Vagina (tissue), 2 donors: ENCODE data around the gene TRMT112.

Source experiments
- CTCF ChIP-seq, 3 experiments: fragments of 450-650 bp in 2 of 3; fragments of 200-600 bp in 1 of 3; sonication (generic) in 1 of 3; IDR thresholded peaks; one replicate each; pipeline ENCODE4 v1.5.1; 2017 to 2019; ENCODE audit warnings: antibody characterized with exemption in 3 of 3, mild to moderate bottlenecking in 2 of 3, moderate library complexity in 2 of 3
- POLR2A ChIP-seq, 2 donors: fragments of 450-650 bp; IDR thresholded peaks; one replicate each; pipeline ENCODE4 v1.6.1; 2017; ENCODE audit warnings: antibody characterized with exemption in 2 of 2, mild to moderate bottlenecking in 2 of 2, moderate library complexity in 2 of 2
- POLR2AphosphoS5 ChIP-seq, 2 donors: sonication (generic); formaldehyde crosslinking; IDR thresholded peaks; one replicate each; pipeline ENCODE4 v1.9.0; 2017; ENCODE audit warnings: antibody characterized with exemption in 2 of 2, mild to moderate bottlenecking in 2 of 2, low read depth in 1 of 2; ENCODE audit not compliant: insufficient read depth in 1 of 2

- TF ChIP-seq POLR2A (IDR thresholded peaks at IDR 0.05) (no peak), POLR2AphosphoS5 (IDR thresholded peaks at IDR 0.05; ENCODE audit: insufficient read depth in 1 of 2, low read depth in 1 of 2) (no peak), CTCF (IDR thresholded peaks at IDR 0.05) (no peak)
Observed at GRCh38 chr11:64303109-64304031, 14.0 kb downstream of the TRMT112 start.
